Hematopoietic multipotent progenitor cell (in vitro differentiated cells): Measurements from ENCODE around the gene MUC5B. TPM values are rescaled to one million over a fixed set of nuclear protein-coding genes. Genes with fewer than 3 reads are reported as not detected.
"Not testable (repeated sequence)": the region's sequence is repeated elsewhere in the genome, so short reads cannot be mapped to it uniquely, and the experiment has no call there.

Source experiments
- DNase-seq, 3 donors: peaks; one replicate each; pipeline ENCODE4 v3.0.0-alpha.2; 2011 to 2015; ENCODE audit warnings: low read depth in 2 of 3, low spot score in 2 of 3
- total RNA-seq: library from RNA; depleted of rRNA; stranded (reverse); fragments of >200 nt; gene quantifications from one replicate; pipeline ENCODE4 v1.2.3, GENCODE V29; 2012

The MUC5B gene
- total RNA-seq, 1 donor, result under 0.01 TPM

DNA sequence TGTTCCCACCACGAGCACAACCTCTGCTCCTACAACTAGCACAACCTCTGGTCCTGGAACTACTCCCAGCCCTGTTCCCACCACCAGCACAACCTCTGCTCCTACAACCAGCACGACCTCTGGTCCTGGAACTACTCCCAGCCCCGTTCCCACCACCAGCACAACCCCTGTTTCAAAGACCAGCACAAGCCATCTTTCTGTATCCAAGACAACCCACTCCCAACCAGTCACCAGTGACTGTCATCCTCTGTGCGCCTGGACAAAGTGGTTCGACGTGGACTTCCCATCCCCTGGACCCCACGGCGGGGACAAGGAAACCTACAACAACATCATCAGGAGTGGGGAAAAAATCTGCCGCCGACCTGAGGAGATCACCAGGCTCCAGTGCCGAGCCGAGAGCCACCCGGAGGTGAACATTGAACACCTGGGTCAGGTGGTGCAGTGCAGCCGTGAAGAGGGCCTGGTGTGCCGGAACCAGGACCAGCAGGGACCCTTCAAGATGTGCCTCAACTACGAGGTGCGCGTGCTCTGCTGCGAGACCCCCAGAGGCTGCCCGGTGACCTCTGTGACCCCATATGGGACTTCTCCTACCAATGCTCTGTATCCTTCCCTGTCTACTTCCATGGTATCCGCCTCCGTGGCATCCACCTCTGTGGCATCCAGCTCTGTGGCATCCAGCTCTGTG is 30.9 kb upstream of the MUC5B start:
- DNase-seq, result not testable (repeated sequence)

DNA sequence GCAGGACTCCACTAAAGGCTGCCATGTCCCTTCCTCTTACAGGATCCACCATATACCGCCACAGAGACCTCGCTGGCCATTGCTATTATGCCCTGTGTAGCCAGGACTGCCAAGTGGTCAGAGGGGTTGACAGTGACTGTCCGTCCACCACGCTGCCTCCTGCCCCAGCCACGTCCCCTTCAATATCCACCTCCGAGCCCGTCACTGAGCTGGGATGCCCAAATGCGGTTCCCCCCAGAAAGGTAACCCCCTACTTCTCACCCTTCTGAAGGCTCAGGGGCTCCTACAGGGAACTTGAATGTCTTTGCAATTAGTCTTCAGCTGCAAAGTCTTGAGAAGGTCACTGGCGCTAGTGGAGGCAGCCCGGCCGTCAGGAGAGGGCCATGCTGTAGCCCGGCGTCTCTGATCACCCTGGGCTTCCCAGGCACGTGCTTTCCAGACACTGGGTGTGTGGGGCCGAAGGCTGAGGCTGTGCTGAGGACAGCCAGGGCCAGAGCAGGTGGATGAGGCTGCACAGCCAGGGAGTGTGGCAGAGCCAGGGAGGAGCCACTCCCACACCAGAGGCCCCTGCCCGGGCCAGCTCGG is 30.0 kb upstream of the MUC5B start:
- no peak for DNase-seq

DNA sequence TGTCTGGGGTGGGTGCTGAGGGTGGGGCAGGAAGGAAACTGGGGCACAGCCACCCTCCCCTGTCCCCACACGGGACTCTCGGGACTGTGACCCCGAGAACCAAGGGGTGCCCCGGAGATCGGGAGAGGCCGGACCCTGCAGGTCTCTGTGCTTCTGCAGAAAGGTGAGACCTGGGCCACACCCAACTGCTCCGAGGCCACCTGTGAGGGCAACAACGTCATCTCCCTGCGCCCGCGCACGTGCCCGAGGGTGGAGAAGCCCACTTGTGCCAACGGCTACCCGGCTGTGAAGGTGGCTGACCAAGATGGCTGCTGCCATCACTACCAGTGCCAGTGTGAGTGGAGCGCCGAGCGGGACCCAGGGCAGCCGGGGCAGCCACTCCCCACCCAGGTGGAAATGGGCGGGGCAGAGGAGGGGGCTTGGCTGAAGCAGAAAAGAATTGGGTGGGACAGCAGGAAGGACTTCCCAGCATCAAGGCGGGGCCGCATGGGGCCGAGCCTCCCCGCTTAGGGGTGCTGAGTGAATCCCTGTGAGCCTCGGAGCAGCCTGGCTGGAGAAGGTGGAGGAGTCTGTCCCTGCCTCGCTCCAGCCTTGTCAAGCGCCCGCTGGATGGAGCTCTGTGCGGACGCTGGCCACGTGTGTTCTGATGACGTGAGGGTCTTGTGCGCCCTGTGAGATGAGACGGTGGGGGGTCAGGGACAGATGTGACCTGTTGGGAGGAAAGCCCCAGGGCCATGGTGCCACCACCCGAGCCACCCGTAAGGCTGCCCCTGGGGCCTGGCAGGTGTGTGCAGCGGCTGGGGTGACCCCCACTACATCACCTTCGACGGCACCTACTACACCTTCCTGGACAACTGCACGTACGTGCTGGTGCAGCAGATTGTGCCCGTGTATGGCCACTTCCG is 29.3 kb upstream of the MUC5B start:
- no peak for DNase-seq

DNA sequence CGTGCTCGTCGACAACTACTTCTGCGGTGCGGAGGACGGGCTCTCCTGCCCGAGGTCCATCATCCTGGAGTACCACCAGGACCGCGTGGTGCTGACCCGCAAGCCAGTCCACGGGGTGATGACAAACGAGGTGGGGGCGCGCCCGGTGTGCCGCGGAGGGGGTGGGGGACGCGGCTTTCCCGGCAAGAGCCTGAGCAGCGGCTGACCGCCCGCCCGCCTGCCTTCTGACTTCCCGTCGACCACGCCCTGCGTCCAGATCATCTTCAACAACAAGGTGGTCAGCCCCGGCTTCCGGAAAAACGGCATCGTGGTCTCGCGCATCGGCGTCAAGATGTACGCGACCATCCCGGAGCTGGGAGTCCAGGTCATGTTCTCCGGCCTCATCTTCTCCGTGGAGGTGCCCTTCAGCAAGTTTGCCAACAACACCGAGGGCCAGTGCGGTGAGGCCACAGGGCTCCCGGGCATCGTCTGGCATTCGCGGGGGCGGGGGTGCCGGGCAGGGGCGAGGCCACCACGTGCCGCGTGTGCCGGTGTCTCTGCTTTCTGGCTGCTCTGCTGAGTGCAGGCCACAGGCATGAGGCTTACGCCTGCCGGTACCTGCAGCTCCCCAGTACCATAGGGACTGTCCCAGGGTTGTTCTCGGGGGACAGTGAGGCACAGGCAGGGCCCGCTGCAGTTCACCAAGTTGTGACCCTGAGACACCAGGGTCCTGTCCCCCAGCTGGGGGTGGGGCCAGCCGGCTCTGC is 28.5 kb upstream of the MUC5B start:
- DNase-seq, result no peak

DNA sequence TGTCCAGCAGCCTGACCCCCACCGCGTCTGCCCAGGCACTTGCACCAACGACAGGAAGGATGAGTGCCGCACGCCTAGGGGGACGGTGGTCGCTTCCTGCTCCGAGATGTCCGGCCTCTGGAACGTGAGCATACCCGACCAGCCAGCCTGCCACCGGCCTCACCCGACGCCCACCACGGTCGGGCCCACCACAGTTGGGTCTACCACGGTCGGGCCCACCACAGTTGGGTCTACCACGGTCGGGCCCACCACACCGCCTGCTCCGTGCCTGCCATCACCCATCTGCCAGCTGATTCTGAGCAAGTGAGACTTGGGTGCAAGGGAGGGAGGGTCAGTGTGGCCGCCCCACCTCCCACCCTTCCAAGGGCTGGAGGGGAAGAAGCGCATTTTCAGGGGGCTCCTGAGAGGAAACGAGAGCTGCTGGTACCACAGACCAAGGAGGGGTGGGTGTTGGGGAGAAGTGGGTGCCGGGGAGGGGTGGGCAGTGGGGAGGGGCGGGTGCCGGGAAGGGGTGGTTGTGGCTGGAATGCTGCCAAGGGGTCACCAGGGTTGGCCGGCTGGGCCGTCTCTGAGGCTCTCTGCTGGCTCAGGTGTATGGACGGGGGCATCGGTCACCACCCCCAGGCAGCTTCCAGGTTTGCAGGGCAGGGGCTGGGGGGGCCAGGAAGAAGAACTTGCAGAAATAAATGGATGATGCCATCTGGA is 27.7 kb upstream of the MUC5B start:
- DNase-seq, result no peak

DNA sequence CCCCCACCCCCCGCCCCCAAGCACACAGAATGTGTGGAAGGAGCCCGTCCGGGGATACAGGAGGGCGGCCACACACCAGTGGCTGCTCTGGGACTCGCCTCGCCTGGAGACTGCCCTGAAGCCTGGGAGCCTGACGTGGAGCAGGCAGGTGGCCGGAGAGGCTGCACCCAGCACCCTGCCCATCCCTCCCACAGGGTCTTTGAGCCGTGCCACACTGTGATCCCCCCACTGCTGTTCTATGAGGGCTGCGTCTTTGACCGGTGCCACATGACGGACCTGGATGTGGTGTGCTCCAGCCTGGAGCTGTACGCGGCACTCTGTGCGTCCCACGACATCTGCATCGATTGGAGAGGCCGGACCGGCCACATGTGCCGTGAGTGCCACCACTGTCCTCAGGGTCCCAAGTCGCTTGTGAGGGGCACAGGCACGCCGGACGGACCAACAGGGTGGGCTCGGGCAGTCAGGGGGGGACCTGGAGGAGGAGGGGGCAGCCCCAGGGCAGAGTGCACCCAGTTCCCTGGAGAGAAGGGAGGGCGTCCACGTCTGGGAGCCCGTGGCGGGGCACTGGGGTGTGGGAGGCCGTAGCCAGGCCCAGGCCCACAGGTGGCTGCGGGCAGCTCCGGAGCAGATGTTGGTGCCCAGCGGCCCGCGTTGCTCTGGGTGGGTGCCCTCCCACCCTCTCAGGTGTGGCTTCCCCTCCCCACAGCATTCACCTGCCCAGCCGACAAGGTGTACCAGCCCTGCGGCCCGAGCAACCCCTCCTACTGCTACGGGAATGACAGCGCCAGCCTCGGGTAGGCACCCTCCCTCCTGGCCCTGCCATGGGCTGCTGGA is 27.0 kb upstream of the MUC5B start:
- DNase-seq, result no peak

DNA sequence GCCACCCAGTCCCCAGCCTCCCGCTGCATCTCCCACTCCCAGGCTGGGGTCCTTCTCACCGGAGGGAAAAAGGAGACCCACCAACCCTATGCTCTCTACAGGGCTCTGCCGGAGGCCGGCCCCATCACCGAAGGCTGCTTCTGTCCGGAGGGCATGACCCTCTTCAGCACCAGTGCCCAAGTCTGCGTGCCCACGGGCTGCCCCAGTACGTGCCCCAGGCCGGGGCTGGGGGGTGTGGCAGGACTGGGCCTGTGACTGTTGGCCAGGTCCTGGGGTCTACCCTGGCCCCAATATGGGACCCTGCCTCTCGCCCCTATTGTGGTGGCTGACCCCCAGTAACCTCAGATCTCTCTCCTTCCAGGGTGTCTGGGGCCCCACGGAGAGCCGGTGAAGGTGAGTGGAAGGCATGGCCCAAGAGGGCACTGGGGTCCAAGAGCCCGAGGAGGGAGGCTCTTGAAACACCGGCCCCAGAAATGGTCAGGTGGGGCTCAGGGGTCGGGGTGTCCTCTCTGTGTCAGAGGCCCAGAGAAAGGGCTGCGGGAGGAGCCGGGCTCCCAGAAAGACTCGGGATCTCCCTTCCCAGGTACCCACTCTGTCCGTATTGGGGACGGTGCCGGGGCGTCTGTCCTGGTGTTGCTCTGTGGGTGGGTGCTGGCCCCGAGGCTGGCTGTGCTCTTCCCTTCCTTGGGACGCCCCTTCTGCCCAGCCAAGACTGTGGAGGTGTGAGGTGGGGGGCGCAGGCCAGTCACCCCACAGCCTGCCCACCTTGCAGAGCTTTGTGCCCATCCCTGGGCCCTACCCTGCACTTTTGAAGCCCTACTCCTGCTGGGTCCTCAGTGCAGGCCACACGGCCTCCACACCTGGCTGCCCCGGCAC is 26.1 kb upstream of the MUC5B start:
- DNase-seq, result no peak

DNA sequence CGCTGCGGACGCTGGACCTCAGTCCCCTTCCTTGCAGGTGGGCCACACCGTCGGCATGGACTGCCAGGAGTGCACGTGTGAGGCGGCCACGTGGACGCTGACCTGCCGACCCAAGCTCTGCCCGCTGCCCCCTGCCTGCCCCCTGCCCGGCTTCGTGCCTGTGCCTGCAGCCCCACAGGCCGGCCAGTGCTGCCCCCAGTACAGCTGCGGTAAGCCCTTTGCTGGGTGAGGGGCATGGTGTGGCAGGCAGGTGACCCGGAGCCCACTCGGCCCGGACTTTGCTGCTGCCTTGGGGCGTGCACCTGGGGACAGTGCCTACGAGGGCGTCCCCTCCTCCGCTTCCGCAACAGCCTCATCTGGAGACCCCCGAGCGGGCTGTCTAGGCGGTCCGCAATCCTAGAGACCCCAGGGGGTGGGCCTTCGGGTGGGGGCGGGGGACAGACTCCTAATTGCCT is 25.4 kb upstream of the MUC5B start:
- no peak for DNase-seq

DNA sequence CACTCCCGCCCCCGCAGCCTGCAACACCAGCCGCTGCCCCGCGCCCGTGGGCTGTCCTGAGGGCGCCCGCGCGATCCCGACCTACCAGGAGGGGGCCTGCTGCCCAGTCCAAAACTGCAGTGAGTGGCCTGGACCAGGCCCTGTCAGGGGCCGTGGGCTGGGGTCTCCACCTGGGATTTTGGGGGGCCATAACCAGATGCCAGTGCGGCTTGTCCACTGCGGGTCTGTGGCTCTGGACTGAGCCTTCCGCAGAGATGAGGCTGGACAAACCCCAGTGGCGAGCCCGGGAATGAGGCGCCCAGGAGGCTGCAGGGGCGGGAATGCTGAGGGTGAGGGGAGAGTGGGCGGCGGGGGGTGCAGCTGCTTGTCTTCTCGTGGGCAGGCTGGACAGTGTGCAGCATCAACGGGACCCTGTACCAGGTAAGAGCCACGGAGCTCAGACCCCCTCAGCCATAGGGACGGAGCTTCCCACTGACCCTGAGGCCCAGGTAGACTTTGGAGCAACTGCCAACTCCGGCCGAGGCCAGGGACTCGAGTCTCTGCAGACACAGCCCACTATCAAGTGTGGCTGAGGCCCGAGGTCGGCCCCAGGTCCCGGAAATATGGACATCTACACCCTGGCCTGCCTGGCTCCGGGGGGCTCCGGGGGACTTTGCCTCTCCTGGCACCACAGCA is 24.8 kb upstream of the MUC5B start:
- DNase-seq, result no peak

DNA sequence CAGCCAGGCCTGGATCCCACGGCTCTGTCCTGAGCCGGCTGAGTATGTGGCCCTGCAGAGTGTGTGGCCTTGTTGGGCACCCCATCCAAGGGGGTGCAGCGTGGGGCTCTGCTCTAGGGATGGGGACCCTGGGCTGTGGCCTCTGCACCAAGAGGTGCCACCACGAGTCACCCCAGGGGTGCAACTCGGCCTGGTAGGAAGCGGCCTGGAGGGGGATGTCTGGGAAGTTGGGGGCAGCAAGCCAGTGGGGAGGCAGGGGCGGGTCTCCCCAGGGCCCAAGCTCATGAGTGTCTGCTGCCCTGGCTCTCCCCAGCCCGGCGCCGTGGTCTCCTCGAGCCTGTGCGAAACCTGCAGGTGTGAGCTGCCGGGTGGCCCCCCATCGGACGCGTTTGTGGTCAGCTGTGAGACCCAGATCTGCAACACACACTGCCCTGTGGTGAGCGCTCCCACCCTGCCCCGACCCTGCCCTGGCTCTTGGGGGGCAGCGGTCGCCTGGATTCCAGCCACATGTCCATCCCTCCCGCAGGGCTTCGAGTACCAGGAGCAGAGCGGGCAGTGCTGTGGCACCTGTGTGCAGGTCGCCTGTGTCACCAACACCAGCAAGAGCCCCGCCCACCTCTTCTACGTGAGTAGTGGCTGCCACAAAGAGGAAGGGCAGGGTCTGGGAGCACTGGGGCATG is 24.2 kb upstream of the MUC5B start:
- DNase-seq, result no peak

DNA sequence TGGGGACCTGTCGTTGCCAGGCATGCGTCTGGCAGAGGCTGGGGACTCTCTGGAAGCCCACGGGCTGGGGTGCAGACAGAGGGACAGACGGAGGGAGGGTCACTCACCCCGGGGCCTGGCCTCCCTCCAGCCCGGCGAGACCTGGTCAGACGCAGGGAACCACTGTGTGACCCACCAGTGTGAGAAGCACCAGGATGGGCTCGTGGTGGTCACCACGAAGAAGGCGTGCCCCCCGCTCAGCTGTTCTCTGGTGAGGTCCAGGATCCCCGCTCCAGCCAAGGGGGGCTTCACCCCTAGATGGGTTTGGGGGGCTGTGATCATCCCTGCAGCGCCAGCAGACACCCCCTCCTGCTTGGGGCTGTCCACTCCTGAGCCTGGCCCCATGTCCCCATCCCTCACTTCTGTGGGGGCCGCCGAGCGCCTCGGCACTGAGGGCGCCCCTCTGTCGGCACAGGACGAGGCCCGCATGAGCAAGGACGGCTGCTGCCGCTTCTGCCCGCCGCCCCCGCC is 23.6 kb upstream of the MUC5B start:
- no peak for DNase-seq

DNA sequence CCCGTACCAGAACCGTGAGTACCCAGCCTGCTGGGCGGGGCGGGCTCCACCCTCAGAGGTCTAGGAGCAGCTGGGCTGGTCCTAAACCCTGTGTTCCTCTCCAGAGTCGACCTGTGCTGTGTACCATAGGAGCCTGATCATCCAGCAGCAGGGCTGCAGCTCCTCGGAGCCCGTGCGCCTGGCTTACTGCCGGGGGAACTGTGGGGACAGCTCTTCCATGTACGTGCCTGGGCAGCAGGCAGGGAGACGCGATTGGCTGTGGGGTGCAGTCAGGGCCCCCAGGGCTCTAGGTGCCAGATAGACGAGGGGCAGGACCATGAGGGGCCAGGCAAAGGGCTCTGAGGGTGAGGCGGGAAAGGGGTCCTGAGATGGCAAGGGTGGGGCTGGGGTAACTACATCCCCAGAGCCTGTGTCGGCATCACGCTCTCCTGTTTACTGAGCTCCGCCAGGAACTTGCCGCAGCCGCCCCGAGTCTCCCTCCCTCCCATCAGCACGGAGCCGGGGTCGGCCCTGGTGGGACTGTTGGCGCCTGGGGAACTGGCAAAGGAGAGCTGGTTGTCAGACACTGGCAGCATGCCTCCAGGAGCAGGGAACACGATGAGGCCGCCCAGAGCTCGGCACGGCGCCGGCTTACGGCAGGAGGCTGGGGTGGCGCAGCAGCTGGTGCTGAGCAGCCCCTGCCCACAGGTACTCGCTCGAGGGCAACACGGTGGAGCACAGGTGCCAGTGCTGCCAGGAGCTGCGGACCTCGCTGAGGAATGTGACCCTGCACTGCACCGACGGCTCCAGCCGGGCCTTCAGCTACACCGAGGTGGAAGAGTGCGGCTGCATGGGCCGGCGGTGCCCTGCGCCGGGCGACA is 22.9 kb upstream of the MUC5B start:
- no peak for DNase-seq

DNA sequence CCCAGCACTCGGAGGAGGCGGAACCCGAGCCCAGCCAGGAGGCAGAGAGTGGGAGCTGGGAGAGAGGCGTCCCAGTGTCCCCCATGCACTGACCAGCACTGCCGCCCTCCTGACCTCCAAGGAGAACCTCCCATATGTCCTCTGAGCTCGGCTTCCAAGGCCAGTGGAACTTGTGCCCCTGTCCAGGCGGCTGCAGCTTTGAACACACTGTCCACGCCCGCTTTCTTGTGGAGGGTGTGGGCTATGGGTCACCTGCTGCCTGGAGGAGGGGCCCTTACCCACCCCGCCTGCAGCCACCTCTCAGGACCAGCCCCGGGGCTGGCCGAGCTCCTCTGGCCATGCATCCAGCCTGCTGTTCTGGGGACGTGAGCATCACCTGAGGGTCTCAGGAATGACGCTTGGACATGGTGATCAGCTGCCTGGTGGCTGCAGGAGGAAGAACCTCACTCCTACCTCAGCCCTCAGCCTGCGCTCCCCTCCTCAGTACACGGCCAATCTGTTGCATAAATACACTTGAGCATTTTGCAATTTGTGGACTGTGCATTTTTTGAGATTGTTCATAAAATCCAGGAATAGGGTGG is 22.2 kb upstream of the MUC5B start:
- no peak for DNase-seq

DNA sequence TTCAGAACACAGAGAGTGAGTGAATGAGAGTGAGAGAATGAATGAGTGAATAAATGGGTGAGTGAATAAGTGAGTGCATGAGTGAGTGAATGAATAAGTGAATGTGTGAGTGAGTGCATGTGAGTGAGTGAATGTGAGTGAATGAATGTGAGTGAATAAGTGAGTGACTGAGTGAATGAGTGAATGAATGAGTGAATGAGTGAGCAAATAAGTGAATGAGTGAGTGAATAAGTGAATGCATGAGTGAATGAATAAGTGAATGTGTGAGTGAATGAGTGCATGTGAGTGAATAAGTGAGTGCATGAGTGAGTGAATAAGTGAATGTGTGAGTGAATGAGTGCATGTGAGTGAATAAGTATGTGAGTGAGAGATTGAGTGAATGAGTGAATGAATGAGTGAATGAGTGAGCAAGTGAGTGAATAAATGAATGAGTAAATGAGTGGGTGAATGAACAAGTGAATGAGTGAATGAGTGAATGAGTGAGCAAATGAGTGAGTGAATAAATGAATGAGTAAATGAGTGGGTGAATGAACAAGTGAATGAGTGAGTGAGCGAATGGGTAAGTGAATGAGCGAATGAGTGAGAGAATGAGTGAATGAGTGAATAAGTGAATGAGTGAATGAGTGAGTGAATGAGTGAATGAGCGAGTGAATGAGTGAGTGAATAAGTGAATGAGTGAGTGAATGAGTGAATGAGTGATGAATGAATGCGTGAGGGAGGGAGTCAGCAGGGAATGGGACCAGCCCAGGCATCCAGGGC is 21.3 kb upstream of the MUC5B start:
- no peak for DNase-seq

DNA sequence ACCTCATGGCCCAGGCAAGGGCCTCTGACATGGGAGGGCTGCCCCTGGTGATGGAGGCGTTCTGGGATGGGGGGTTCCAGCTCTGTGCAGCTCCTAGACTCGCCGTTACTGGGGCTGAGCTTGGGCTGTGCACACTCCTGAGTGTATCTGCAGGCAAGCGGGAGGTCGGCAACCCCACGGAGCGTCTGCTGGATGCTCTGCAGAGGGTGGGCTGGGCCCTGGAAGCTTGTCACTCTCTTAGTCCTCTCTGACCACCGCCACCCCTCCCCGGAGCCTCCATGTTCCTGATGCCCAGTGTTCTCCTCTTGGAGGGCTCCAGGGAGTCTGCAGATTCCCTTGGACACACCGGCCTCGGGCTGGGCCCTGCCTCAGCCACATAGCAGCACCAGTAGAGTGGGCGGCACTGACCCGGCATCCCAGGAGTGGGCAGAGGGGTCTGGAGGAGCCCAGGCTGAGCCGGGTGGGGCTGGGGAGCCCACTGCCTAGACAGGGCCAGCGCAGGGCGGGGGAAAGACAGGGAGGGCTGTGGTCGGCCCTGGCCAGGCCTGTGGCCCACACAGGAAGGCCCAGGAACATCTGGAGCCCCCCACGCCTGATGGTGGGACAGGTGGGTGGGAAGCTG is 20.6 kb upstream of the MUC5B start:
- DNase-seq, result peak in 1 of 3 donors; percentile 14
